Activated naive CD4-positive, alpha-beta T cell treated with Interleukin-2 at 50 U/mL for 16 hours (primary cell): ENCODE data around the gene TSPAN14.

Source experiments
- DNase-seq: peaks from one replicate; pipeline ENCODE4 v3.0.0-alpha.2; 2020

The TSPAN14 gene

DNA sequence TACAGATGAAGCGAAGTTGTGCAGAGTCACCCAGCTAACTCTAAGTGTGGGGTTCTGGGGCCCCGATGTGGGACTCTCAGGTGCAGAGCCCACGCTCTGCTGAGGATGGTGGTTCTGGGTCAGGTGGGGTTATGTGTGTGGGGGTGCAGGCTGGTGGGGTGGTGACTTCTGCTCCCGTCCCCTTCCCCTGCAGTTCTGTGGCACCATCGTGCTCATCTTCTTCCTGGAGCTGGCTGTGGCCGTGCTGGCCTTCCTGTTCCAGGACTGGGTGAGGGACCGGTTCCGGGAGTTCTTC lies 54.9 kb downstream of the TSPAN14 start:
- no peak for DNase-seq

DNA sequence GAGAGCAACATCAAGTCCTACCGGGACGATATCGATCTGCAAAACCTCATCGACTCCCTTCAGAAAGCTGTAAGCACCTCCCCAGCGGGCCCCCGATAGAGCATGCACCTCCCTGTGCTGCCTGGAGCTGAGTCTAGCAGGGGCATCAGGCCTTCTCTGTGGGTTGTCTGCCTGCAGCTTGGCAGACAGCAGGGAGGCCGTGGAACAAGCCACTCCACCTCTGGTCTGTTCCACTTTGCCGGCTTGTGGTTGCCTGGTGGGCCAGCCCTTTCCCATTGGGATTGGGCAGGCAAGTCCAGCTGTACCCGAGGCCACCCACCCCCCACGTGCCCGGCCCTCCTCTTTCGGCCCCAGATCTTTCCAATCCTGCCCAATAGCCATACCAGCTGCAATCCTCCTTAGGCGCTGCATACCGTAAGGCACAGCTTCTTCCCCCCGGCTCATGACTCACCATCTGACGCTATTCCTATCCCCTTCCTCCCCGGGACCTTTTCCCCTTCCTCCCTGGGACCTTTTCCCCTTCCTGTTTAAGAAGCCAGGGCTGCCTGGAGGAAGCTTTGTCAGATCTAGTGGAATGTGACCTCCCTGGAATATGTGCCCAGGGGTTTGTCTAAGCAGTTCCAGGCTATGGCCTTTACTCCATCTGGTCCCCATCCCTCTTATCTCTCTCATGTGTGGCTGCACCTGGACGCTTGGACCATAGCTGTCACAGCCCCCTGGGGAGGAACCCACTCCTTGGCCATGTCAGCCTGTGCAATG lies 55.5 kb downstream of the TSPAN14 start:
- DNase-seq: no peak

DNA sequence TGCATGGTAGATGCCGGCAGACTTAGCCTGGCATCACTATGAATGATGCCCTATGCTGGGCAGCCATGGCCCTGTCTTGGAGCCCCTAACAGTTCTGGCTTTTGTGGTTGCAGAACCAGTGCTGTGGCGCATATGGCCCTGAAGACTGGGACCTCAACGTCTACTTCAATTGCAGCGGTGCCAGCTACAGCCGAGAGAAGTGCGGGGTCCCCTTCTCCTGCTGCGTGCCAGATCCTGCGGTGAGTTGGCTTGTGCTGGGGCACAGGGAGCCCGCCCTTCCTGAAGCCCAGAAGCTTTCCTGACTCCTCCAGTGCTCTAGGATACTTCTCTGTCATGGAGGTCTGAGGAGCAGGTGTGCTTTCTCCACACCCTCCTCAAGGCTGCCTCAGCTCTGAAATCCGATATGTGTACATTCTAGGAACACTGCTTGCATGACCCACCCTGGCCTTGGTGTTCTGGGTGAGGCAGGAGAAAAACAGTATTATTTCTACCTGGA lies 58.0 kb downstream of the TSPAN14 start:
- DNase-seq: no peak

DNA sequence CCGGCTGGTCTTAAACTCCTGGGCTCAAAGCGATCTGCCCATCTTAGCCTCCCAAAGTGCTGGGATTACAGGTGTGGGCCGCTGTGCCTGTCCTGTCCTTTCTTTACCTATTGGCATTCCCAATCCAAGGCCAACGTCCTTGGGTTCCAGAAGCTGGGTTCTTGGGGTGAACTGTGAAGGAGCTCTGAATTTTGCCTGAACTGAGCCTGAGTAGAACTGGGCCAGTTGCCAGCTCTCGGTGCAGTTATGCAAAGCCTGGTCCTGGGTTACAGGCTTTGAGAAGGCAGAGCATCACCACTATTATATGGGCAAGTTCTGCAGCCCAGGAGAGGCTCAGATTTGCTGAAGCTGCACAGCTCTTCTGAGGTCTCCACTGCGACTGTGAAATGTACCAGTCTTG lies 59.0 kb downstream of the TSPAN14 start:
- no peak for DNase-seq

DNA sequence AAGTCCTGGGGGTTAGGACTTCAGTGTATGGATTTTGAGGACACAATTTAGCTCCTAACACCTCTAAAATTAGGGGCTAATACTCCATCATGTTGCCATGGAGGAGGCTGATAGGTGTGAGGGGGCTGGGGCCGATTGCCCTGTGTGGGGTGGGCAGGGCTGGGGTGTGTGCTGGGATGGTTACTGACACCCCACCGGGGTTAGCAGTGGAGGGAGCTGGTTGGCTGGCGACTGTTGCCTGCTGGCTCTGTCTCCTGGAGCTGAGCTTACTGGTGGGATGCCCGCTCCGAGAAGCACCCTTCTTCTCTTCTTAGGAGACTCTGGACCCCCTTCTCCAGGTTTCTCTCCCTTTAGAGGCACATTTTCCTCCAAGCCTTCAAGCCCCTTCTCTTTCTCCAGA lies 61.4 kb downstream of the TSPAN14 start:
- DNase-seq: no peak

DNA sequence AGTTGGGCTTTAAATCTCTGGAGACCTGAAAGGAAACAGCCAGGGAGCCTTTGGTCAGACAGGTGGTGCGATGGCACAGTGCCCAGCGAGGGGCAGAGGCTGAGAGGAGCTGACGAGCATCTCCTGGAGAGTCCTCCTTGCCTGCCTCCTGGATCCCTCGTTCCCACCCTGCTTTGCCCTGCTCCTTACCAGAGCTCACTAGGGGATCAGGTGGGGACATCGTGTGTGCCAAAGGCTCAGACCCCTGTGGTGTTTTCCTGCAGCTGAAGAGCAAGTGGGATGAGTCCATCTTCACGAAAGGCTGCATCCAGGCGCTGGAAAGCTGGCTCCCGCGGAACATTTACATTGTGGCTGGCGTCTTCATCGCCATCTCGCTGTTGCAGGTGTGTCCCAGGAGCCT lies 61.8 kb downstream of the TSPAN14 start:
- no peak for DNase-seq

DNA sequence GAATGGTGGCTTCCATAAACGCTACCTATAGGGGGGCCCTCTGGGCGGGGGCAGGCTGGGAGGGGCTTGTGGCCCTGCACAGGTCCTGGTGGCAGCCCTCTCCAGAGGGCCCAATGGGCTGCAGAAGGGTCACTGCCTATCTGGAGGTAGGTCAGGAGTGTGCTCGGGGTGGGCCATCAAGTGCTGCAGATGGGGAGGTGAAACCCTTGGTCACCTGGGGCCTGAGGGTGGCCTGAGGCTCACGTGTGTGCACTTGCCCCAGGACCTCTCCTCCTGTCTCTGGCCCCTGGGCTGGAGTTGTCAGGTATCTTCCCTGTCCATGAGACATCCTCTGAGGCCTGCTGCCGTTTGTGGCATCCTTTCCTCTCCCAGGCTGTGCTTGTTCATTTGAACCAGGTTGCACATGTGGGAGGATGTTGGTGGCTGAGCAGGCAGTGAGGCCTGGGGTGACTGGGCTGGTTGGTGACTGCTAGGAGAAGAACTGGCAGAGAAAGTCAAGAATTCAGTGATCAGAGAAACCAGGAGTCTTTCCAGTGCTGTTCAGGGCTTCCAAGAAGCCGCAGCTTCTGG lies 62.5 kb downstream of the TSPAN14 start:
- no peak for DNase-seq

DNA sequence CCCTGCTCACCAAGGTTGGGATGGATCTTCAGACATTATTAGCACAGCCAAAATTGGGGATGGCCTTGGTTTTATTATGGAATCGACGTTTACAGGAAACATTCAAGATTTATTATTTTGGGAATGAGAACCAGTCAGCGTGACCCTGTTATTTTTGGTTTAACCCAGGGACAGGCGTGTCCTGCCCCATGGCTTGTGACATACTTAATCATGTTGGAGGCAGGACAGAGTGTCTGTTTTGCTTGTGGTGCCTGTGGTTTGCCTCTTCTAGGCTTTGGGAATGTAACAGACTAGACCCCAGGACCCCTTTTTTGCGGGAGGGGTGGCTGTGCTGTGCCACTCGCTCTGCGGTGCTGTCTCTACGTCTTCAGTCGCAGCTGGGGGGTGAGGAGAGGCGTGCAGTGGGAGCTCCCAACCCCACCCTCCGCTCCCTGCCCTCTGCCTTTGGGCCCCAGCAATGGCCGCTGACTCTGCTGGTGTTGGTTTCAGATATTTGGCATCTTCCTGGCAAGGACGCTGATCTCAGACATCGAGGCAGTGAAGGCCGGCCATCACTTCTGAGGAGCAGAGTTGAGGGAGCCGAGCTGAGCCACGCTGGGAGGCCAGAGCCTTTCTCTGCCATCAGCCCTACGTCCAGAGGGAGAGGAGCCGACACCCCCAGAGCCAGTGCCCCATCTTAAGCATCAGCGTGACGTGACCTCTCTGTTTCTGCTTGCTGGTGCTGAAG lies 63.5 kb downstream of the TSPAN14 start:
- DNase-seq: no peak

DNA sequence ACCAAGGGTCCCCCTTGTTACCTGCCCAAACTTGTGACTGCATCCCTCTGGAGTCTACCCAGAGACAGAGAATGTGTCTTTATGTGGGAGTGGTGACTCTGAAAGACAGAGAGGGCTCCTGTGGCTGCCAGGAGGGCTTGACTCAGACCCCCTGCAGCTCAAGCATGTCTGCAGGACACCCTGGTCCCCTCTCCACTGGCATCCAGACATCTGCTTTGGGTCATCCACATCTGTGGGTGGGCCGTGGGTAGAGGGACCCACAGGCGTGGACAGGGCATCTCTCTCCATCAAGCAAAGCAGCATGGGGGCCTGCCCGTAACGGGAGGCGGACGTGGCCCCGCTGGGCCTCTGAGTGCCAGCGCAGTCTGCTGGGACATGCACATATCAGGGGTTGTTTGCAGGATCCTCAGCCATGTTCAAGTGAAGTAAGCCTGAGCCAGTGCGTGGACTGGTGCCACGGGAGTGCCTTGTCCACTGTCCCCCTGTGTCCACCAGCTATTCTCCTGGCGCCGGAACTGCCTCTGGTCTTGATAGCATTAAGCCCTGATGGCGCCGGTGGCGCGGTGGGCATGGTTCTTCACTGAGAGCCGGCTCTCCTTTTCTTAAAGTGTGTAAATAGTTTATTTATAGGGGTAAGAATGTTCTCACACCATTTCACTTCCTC lies 64.2 kb downstream of the TSPAN14 start:
- no peak for DNase-seq

DNA sequence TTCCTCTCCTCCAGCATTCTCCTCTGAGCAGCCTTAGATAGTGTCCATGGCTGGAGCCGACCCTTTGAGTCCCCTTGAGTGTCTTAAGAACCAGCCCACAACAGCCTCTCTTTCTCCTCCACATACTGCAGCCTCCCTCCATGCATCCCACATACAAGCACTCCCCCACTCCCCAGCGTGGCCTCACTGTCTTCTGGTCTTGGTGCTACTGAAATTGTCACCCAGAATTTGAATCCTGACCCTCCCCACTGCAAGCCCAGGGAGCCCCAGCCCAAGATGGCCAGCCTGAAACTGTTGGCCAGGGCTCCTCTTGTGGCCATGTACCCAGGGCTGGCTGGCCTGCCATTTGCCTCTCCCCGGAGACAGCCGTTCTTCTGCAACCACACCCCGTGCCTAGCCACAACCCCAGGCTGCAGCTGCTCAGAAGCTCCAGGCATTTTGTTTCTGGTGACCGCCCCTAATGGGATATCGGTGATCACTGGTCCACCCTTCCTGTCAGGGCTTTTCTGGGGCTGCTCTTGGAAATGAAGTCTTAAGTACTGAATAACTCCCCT lies 64.8 kb downstream of the TSPAN14 start:
- no peak for DNase-seq

DNA sequence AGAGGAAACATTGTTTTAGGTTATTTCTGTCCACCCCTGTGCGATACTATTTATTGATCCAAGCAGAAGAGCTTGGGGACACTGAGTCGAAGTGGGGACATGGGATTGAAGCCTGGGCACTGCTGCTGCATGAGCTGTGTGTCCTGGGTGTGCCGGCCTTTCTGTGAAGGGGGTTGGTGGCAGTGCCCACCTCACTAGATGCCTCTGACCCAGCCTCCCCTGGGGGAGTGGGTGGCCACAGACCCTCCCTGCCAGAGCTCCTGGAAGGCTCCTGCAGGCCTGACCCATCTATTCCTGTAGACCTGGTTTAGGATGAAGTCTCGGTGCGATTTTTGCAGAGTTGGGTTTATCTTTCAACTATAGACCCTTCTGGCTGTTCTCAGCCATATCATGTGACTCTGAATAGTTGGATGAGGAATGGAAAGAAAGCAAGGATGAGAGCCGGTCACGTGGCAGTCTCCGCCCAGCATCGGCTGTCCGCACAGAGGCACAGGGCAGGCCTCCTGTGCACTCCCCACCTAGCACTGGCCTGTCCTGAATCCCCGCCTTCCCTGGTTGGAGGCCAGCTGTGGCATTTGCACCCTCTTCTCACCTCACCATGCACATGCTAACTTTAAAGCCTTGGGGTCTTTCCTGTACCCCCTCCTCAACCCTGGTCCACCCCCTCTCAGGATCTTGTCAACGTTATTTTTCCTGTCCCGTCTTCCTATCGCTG lies 66.0 kb downstream of the TSPAN14 start:
- DNase-seq: no peak

DNA sequence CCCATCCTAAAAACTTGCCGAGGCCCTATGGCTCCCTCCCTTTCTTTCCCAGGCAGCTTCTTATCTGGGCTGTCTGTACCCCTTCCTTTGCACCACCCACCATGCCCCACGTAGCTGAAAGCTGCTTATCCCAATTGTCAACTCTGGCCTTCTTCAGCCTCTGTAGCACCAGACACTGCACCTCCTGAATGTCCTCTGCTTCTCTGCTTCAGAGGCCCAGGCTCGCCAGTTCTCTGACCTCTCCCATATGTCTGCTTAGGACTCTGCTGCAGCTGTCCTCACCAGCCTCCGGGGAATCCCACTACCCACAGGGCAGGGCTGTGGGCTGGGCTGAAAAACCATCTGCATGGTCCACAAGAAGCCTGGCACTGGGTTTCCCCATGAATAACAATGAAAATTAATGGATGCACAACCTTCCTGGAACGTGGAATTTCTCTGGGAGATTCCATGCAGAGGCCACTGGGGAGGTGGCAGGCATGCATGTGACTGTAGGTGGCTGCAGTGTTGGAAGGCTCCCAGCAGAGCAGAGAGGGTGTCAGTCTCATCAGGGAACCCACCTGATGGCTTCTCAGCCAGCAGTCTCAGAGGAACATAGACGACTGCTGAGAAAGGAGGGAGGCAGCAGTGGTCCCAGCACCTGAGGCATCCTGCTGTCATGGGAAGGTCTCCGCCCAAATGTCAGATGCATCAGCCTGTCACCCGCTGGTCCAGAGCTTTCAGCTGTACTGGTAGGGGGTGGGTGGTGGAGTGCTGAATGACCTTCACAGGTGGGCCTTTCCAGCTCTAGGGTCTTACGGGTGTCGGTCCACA lies 66.8 kb downstream of the TSPAN14 start:
- DNase-seq: no peak

DNA sequence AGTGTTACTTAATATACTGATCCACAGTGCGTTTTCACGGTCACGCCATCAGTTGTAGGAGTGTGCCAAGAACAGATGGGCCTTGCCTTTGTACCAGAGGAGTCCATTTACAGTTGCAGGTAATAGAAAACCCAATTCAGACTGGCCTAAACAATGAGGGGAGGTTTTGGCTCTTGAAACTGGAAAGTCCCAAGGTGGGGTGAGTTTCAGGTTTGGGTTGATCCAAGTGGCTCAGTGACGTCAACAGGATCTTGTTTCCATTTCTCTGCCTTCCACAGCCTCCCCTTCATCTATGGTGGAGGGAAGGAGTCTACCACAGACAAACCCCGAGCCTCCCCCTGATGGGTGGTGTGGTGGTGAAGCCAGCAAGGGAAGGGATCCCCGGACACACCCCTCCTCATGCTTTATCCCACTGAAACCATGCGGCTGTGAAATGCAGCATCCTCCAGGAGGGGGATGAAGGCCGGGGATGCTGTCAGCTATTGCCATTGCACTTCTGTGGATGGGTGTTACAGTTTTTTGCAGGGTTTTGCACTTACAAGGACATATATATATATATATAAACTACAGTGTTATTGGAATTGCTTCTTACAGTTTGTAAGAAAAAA lies 68.8 kb downstream of the TSPAN14 start:
- no peak for DNase-seq

DNA sequence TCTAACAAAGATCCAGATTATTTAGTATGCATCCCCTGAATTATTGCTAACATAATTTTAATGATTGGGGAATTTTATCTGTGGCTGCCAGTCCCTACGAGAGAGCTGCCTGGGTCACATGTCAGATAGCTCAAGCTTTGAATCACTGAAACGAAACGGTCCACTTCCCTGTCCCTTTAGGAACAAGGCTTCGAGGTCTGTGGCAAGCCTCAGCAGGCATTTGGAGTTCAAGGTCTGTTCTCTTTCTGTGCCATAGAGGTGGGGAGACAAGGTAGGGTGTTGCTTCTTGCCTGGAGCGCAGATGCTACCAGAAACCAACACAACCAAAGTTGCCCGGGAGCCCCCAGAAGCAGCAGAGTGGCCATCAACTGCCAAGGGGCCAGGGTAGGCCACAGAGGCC lies 69.7 kb downstream of the TSPAN14 start:
- no peak for DNase-seq

DNA sequence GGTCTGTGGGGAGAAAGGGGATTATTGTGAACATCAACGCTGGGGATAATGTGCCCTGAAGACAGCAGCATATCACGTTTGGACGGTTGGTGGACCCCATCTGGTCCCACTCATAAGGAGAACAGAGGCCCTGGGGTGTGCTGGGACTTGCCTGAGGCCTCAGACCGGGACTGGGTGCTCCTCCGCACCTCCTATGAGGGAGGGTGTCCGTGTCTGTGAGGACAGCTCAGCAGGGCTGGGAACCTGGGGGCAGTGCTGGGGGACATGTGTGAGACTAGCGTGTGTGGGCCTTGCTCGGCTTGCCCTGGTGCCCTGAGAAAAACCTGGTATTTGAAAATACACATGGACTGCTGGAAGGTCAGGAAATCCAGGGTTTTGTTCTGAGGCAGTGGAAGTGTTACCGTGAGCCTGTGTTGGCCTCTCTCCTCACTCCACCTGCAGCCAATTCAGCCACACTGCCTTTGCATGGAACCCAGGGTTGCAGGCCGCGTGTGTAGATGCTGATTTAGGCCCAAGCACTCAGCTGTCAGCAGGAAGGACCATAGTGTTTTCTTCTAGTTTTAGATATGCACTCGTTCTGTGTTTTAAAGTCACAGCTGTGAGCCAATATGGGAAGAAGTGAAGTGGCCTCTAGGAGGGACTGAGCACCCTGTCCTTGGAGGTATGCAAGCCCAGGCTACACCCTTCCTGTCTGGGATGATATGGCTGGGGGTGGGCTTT lies 70.2 kb downstream of the TSPAN14 start:
- no peak for DNase-seq

DNA sequence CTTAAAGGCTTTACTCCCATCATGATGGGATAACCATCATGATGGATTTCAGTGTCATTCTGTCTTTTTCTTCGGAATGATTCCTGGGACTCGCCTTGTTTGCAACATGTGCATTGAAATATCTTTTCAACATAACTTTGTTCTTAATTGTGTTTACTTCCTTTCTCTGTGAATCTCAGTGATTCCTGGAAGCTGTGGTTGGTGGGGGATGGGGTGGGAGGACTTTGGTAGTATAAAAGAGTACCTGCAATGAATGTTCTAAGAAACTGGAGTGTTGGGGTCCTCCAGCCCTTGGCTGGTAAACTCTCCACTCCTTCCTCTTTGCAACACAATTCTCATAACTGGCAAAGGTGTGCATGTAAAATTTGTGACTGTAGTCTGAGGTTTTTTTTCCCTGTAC lies 72.1 kb downstream of the TSPAN14 start:
- DNase-seq: no peak

DNA sequence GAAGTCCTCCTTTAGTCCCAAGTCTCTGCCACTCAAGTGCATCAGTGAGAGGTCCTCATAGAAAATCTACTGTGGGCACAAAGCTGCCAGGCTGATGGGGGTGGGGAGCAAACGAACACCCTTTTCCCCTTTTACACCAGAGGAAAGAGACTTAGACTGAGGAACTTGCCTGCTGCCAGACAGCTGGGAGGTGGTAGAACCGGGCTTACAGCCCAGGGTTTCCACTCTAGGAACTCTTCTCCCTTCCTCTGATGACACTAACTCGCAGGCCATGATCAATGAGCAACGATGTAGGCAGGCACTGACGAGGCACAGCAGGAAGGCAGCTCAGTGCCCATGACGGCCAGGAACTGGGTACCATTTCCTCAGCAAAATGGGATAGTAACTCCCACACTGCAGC lies 72.6 kb downstream of the TSPAN14 start:
- DNase-seq: no peak

DNA sequence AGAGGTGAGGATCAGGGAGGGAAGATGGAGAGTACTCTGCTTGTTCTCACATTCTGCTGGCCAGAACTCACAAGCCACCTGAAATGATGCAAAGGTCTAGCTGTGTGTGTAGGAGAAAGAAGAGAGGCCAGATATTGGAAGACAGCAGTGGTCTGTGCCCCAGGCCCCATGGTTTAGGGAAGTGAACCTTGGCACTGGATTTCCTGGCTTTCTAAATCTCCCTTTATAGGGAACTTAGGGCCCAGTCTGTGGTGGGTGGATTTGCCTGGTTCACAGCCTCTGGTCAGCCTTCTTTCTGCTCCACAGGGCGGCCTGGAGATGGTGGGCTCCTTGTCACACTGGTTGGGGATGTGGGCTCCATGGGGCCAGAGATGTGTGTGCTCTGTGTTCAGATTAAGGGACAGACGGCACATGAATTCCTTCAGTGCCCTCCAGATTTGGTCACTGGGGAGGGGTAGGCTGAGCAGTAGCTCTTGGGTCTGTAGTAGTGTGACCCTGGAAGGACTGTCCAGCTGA lies 74.1 kb downstream of the TSPAN14 start:
- no peak for DNase-seq

DNA sequence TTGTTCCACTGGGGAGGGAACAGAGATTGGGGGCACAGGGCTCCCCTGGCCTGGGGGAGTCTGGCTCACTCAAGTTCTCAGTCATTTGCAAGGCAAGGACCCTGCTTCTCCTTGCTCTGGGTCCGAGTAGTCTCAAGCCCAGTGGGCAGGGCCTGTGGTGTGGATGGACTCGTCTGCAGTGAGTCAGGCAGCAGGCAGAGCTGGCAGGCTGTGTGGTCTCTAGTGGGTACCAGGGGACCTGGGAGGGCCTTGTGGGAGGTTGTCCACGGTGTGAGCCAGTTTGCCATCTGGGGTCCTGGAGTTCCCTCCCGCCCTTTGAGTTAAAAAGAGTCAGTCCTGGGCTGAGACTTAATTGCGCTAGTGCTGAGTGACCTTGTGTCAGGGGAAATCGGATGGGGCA lies 74.8 kb downstream of the TSPAN14 start:
- no peak for DNase-seq

DNA sequence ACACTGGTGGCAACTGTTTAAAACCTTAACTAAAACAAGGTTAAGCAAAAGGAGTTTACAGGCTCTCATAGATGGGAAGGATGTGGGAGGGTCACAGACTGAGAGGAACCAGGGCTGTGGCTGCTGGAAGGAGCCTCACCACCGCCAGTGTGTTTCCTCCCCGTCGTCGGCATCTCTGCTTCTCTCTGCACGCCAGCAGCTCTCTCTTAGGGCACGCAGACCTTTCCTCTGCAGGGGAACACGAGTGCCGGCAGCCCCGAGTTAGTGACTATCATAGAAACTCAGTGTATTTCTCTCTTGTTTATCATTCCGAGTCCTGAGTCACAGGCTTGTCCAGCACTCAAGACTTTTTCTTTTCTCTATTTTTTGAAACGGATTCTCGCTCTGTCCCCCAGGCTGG lies 75.5 kb downstream of the TSPAN14 start:
- peak; percentile 40 for DNase-seq

DNA sequence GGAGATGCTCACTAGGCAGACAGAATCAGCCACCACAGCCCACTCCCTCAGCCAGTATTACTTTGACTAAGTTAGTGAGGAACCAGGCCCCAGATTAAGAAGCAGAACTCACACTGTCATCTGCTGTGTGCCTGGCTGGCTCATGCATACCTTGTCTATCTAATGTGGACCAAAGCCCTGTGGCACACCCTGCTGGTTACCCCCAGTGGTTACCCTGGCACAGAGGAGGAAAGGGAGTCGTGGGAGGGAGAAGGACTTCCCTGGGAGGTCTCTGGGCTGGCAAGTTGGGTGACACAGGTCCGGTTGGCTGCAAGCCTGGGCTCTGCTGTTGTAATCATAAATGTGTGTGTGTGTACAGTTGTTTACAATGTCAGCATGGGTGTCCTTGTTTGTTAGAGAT lies 76.1 kb downstream of the TSPAN14 start:
- DNase-seq: peak; percentile 47
